Stimulated activated naive B cell treated with anti-CD40 and anti-IgM and Interleukin-4, amounts not matched to agents 10 μg/mL and 1 μg/mL and 100 μg/mL, for 72 hours (primary cell): ENCODE results near the gene LTBP1.

Source experiments
- ATAC-seq, 2 donors: fragments of 150-1000 bp; cut with Tn5 transposase; replicated peaks; 2 replicates each; pipeline ENCODE4 v1.10.0; 2021; ENCODE audit warnings: moderate library complexity in 1 of 2
- DNase-seq: peaks from one replicate; pipeline ENCODE4 v3.0.0; 2021
- H3K27ac Mint-ChIP-seq: one replicate; pipeline ENCODE4 v1.8.0; 2022; ENCODE audit warnings: mild to moderate bottlenecking, mixed read lengths
- H3K27me3 Mint-ChIP-seq, 2 donors: one replicate each; pipeline ENCODE4 v1.8.0; 2022; ENCODE audit warnings: mixed read lengths in 2 of 2
- H3K36me3 Mint-ChIP-seq, 2 donors: one replicate each; pipeline ENCODE4 v1.8.0; 2022; ENCODE audit warnings: mixed read lengths in 2 of 2, mild to moderate bottlenecking in 1 of 2
- H3K4me1 Mint-ChIP-seq, 2 donors: one replicate each; pipeline ENCODE4 v1.8.0; 2022; ENCODE audit warnings: mixed read lengths in 2 of 2, mild to moderate bottlenecking in 1 of 2
- H3K4me3 Mint-ChIP-seq, 2 donors: one replicate each; pipeline ENCODE4 v1.8.0; 2022; ENCODE audit warnings: mild to moderate bottlenecking in 2 of 2, mixed read lengths in 2 of 2, moderate library complexity in 1 of 2
- H3K9me3 Mint-ChIP-seq, 2 donors: one replicate each; pipeline ENCODE4 v1.8.0; 2022; ENCODE audit warnings: mixed read lengths in 2 of 2, mild to moderate bottlenecking in 1 of 2

Gene LTBP1

GRCh38 chr2:33131749-33132148 lies 185.0 kb downstream of the LTBP1 start:
- Mint-ChIP-seq H3K27me3 (peaks cover 8 to 10% of the 10 kb centered on the region in 2 donors), H3K36me3 (no peaks in the 10 kb centered on the region), H3K4me3 (no peak overlapping the region), H3K27ac (no peak overlapping the region), H3K9me3 (peaks cover 0 to 1% of the 10 kb centered on the region in 2 donors), H3K4me1 (no peaks in the 10 kb centered on the region)
- ATAC-seq (no peak), DNase-seq (no peak)

DNA sequence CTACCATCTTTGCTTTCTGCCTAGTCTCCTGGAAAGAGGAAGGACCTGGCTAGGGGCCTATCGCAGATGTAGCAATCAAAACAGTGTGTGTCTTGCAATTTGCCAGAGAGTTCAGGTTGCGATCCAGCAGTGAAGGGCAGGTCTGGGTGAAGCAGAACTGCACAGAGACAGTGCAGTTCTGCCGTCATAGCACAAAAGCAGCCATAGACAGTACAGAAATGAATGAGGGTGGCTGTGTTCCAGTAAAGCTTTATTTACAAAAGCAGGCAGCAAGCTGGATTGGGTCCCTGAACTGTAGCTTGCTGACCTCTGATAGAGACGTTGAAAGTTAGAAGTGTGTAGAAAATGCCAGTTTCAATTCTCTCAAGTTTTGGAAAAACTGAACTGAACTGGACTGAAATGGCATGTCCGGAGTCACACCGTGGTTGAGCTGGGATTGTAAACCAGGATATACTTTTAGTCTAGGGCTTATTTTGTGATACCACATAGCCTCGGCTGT lies 186.8 kb downstream of the LTBP1 start:
- Mint-ChIP-seq H3K36me3 (no peaks in the 10 kb centered on the region), H3K27ac (no peak overlapping the region), H3K4me3 (no peak overlapping the region), H3K9me3 (peaks cover 0 to 1% of the 10 kb centered on the region in 2 donors), H3K27me3 (peaks cover 8 to 10% of the 10 kb centered on the region in 2 donors), H3K4me1 (no peaks in the 10 kb centered on the region)
- no peak for DNase-seq
- ATAC-seq = no peak

- Mint-ChIP-seq H3K27ac (no peak overlapping the region), H3K4me1 (no peaks in the 10 kb centered on the region), H3K27me3 (peaks cover 5 to 8% of the 10 kb centered on the region in 2 donors), H3K9me3 (no peaks in the 10 kb centered on the region), H3K4me3 (no peak overlapping the region), H3K36me3 (no peaks in the 10 kb centered on the region)
- DNase-seq (no peak), ATAC-seq (no peak)
These were observed 187.5 kb downstream of the LTBP1 start for GRCh38 chr2:33134086-33134771.

DNA sequence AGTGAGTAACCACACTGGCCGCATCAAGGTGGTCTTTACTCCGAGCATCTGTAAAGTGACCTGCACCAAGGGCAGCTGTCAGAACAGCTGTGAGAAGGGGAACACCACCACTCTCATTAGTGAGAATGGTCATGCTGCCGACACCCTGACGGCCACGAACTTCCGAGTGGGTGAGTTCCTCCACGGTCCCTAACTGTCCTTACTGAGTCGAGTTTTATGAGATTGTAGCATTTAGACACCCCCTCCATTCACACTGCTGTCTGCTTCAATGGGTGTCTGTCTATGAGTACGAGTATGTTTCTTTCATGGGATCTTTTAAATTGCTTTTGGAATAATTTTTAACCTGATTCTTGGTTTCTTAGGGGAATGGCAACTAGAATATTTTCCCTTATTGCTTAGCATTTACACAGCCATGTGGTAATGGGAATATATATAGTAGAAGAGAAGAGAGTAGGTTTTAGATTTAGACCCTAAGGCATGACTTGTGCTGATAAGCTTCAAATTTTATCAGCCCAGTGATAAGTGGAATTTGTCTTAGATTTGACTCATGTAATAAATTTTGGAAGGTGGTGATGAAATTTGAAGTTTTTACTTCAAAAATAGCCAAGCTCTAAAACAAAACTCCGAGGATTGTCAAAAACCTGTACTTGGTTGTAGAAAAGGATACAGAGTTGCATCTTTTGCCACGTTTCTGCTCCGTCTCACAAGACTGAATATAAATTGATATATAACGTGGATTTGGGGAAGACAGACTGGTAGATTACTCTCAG lies 188.2 kb downstream of the LTBP1 start:
- H3K27me3 Mint-ChIP-seq = peaks cover 11 to 12% of the 10 kb centered on the region in 2 donors
- no peaks in the 10 kb centered on the region for H3K4me1 Mint-ChIP-seq
- H3K27ac Mint-ChIP-seq = no peak overlapping the region
- DNase-seq = no peak
- no peaks in the 10 kb centered on the region for H3K9me3 Mint-ChIP-seq
- no peaks in the 10 kb centered on the region for H3K36me3 Mint-ChIP-seq
- no peak for ATAC-seq
- H3K4me3 Mint-ChIP-seq = no peak overlapping the region

GRCh38 chr2:33135645-33136044 lies 188.9 kb downstream of the LTBP1 start:
- peaks cover 11 to 12% of the 10 kb centered on the region in 2 donors for H3K27me3 Mint-ChIP-seq
- H3K27ac Mint-ChIP-seq = no peak overlapping the region
- no peaks in the 10 kb centered on the region for H3K9me3 Mint-ChIP-seq
- H3K4me3 Mint-ChIP-seq = no peak overlapping the region
- DNase-seq = no peak
- no peaks in the 10 kb centered on the region for H3K4me1 Mint-ChIP-seq
- H3K36me3 Mint-ChIP-seq = no peaks in the 10 kb centered on the region
- no peak for ATAC-seq

- H3K36me3 Mint-ChIP-seq = no peaks in the 10 kb centered on the region
- DNase-seq (no peak), ATAC-seq (no peak)
- H3K4me3 Mint-ChIP-seq = no peak overlapping the region
- H3K9me3 Mint-ChIP-seq = no peaks in the 10 kb centered on the region
- H3K27me3 Mint-ChIP-seq = peaks cover 11 to 12% of the 10 kb centered on the region in 2 donors
- no peaks in the 10 kb centered on the region for H3K4me1 Mint-ChIP-seq
- no peak overlapping the region for H3K27ac Mint-ChIP-seq
These were observed 189.3 kb downstream of the LTBP1 start for GRCh38 chr2:33136056-33136455.

GRCh38 chr2:33136566-33136965 lies 189.8 kb downstream of the LTBP1 start:
- Mint-ChIP-seq H3K27ac (no peak overlapping the region), H3K9me3 (no peaks in the 10 kb centered on the region), H3K36me3 (no peaks in the 10 kb centered on the region), H3K4me1 (no peaks in the 10 kb centered on the region), H3K4me3 (no peak overlapping the region), H3K27me3 (peaks cover 12 to 16% of the 10 kb centered on the region in 2 donors)
- DNase-seq = no peak
- no peak for ATAC-seq

- no peak overlapping the region for H3K27ac Mint-ChIP-seq
- no peaks in the 10 kb centered on the region for H3K9me3 Mint-ChIP-seq
- DNase-seq (no peak), ATAC-seq (no peak)
- H3K4me1 Mint-ChIP-seq = no peaks in the 10 kb centered on the region
- peaks cover 12 to 18% of the 10 kb centered on the region in 2 donors for H3K27me3 Mint-ChIP-seq
- H3K36me3 Mint-ChIP-seq = no peaks in the 10 kb centered on the region
- no peak overlapping the region for H3K4me3 Mint-ChIP-seq
These were observed 190.6 kb downstream of the LTBP1 start for GRCh38 chr2:33137331-33137730.

DNA sequence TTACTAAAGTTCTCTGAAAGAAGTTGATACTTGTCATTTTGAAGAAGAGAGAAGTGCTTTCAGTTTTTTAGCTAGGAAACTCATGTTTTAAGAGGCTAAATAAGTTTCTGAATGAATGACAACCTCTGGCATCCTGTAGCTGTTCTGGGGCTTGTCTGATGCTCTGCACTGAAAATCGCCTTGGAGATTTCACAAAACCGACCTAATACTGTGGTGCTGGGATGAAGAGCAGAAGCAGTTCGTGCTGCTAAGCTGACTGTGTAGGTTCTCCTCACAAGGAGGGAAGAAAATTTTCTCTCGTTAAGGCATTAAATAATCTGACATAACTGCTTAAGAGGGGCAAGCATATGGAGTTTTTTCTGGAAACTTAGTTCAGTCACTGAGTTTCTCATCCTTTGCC lies 193.2 kb downstream of the LTBP1 start:
- H3K4me1 Mint-ChIP-seq = no peaks in the 10 kb centered on the region
- no peak for ATAC-seq
- no peaks in the 10 kb centered on the region for H3K9me3 Mint-ChIP-seq
- DNase-seq = no peak
- no peak overlapping the region for H3K27ac Mint-ChIP-seq
- no peaks in the 10 kb centered on the region for H3K36me3 Mint-ChIP-seq
- no peak overlapping the region for H3K4me3 Mint-ChIP-seq
- peaks cover 6 to 13% of the 10 kb centered on the region in 2 donors for H3K27me3 Mint-ChIP-seq

DNA sequence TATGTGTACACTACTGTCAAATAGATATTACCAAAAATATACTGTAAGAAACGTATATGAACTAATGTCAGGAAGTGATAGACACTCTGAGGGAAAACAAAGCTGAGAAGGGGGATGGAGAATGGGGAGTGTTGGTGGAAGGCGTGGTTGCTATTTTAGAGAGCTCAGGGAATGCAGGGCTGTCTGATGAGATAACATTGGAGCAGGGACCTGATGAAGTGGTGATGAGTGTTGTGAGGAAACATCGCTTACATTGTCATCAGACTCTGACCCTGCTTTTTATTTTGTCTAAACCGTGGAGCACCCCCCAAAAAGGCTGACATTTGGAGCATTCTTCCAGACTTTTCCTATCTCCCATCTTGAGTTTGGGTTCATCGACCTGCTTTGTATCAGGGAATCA lies 194.7 kb downstream of the LTBP1 start:
- no peak overlapping the region for H3K27ac Mint-ChIP-seq
- peaks cover 0 to 1% of the 10 kb centered on the region in 2 donors for H3K9me3 Mint-ChIP-seq
- H3K36me3 Mint-ChIP-seq = no peaks in the 10 kb centered on the region
- ATAC-seq = no peak
- H3K4me1 Mint-ChIP-seq = no peaks in the 10 kb centered on the region
- no peak for DNase-seq
- H3K4me3 Mint-ChIP-seq = no peak overlapping the region
- H3K27me3 Mint-ChIP-seq = peaks cover 4 to 13% of the 10 kb centered on the region in 2 donors

GRCh38 chr2:33142810-33143209 lies 196.1 kb downstream of the LTBP1 start:
- DNase-seq = no peak
- Mint-ChIP-seq H3K9me3 (peaks cover 0 to 2% of the 10 kb centered on the region in 2 donors), H3K27ac (no peak overlapping the region), H3K27me3 (peaks cover 4 to 13% of the 10 kb centered on the region in 2 donors), H3K4me1 (no peaks in the 10 kb centered on the region), H3K4me3 (no peak overlapping the region), H3K36me3 (no peaks in the 10 kb centered on the region)
- ATAC-seq = no peak

DNA sequence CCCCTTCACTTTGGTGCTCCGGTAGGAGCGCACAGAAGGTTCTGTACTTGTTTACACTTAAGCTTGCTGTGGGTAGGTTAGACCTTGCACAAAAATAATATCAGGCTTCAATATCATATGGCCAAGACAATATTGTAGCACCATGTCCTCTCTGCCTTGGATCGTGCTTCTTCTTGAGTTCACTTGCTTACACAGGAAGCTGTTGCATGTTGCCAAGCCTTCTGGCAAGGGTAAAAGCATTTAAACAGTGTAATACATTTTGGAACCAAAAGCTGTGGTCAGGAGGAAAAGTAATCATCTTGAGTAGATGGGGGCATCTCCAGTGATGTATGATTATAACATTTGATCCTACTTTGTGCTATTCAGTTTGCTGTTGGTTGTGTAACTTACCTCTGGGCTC lies 197.5 kb downstream of the LTBP1 start:
- no peak for DNase-seq
- Mint-ChIP-seq H3K27ac (no peak overlapping the region), H3K27me3 (peaks cover 5 to 13% of the 10 kb centered on the region in 2 donors), H3K4me3 (no peak overlapping the region), H3K4me1 (no peaks in the 10 kb centered on the region), H3K9me3 (peaks cover 0 to 2% of the 10 kb centered on the region in 2 donors), H3K36me3 (no peaks in the 10 kb centered on the region)
- ATAC-seq = no peak

GRCh38 chr2:33145459-33145858 lies 198.7 kb downstream of the LTBP1 start:
- DNase-seq (no peak), ATAC-seq (no peak)
- Mint-ChIP-seq H3K27me3 (peaks cover 4 to 7% of the 10 kb centered on the region in 2 donors), H3K9me3 (peaks cover 0 to 2% of the 10 kb centered on the region in 2 donors), H3K36me3 (no peaks in the 10 kb centered on the region), H3K27ac (no peak overlapping the region), H3K4me3 (no peak overlapping the region), H3K4me1 (no peaks in the 10 kb centered on the region)

DNA sequence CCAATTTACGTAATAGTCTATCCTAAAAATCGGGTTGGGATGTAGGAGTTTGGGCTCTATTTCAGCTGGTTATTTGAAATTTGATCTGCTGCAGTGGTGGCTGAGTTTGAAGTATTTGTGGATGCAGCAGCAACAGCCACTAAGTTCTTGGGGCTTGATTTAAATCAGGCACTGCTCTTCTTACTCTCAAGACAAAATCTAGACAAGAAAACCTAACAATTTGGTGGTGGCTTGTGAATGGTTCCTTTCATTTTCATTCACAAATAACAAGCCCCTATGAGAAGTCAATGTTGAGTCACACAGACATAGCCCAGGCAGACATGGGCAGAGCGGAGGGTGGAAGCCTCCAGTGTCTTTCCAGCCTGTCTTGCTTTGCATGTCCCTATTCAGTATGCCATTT lies 199.3 kb downstream of the LTBP1 start:
- DNase-seq (no peak), ATAC-seq (no peak)
- Mint-ChIP-seq H3K27ac (no peak overlapping the region), H3K36me3 (no peaks in the 10 kb centered on the region), H3K9me3 (peaks cover 0 to 2% of the 10 kb centered on the region in 2 donors), H3K4me1 (no peaks in the 10 kb centered on the region), H3K4me3 (no peak overlapping the region), H3K27me3 (peaks cover 4 to 7% of the 10 kb centered on the region in 2 donors)

- ATAC-seq (no peak), DNase-seq (no peak)
- Mint-ChIP-seq H3K4me1 (no peaks in the 10 kb centered on the region), H3K9me3 (peaks cover 0 to 1% of the 10 kb centered on the region in 2 donors), H3K36me3 (no peaks in the 10 kb centered on the region), H3K27me3 (peaks cover 5 to 9% of the 10 kb centered on the region in 2 donors), H3K4me3 (no peak overlapping the region), H3K27ac (no peak overlapping the region)
These were observed 206.3 kb downstream of the LTBP1 start for GRCh38 chr2:33153008-33153407.
